Fibroblast of mammary gland (primary cell): ENCODE data around the gene TSSC4.

Experiments used
- DNase-seq: peaks from one replicate; pipeline ENCODE4 v3.0.0-alpha.2; 2010; ENCODE audit warnings: low read depth
- H3K4me3 ChIP-seq: 2 replicates; pipeline ENCODE4 v1.5.1; 2011; ENCODE audit warnings: low read depth, mild to moderate bottlenecking, low read length, moderate library complexity; ENCODE audit not compliant: control insufficient read depth
- CTCF ChIP-seq: conservative IDR thresholded peaks from 2 replicates; pipeline ENCODE4 v1.5.1; 2011; ENCODE audit warnings: low read depth, low read length, inconsistent platforms; ENCODE audit not compliant: control insufficient read depth, insufficient read depth

Gene TSSC4

GRCh38 chr11:2391181-2391975 lies 9.2 kb upstream of the TSSC4 start:
- no peak for DNase-seq
- no peak for TF ChIP-seq CTCF
- no peak overlapping the region for H3K4me3 ChIP-seq

- no peak for DNase-seq
- TF ChIP-seq CTCF, result no peak
- H3K4me3 ChIP-seq, result no peak overlapping the region
Observed at GRCh38 chr11:2392241-2392959, 8.2 kb upstream of the TSSC4 start.

GRCh38 chr11:2393111-2393868 lies 7.3 kb upstream of the TSSC4 start:
- DNase-seq, result no peak
- H3K4me3 ChIP-seq, result no peak overlapping the region
- TF ChIP-seq CTCF, result no peak

GRCh38 chr11:2393941-2394817 lies 6.4 kb upstream of the TSSC4 start:
- no peak for TF ChIP-seq CTCF
- no peak overlapping the region for H3K4me3 ChIP-seq
- no peak for DNase-seq

GRCh38 chr11:2394818-2395105 lies 5.8 kb upstream of the TSSC4 start:
- no peak for DNase-seq
- H3K4me3 ChIP-seq, result no peak overlapping the region
- no peak for TF ChIP-seq CTCF

GRCh38 chr11:2395211-2395730 lies 5.3 kb upstream of the TSSC4 start:
- TF ChIP-seq CTCF, result no peak
- DNase-seq, result no peak
- H3K4me3 ChIP-seq, result no peak overlapping the region
